Gastrocnemius medialis (tissue), 4 donors: ENCODE results near the gene SLAIN1. TPM values are rescaled to one million over a fixed set of nuclear protein-coding genes. Genes with fewer than 3 reads are reported as not detected.

Experiments
- ATAC-seq, 2 donors: fragments of 150-250 bp; one replicate each; pipeline ENCODE4 v1.9.1; 2016
- DNase-seq, 2 donors: peaks; one replicate each; pipeline ENCODE4 v3.0.0-alpha.2; 2019
- H3K27ac ChIP-seq, 4 donors: fragments of 200-600 bp; sonication (generic); 1 replicate in 1 of 4; 2 replicates in 3 of 4; pipeline ENCODE4 v1.5.1; 2016 to 2018; ENCODE audit warnings: mild to moderate bottlenecking in 2 of 4, moderate library complexity in 1 of 4
- H3K27me3 ChIP-seq, 3 donors: fragments of 200-600 bp; sonication (generic) in 2 of 3; 1 replicate in 1 of 3; 2 replicates in 2 of 3; pipeline versions ENCODE4 v1.5.1 to v1.6.0; 2016 to 2019; ENCODE audit warnings: mild to moderate bottlenecking in 1 of 3, moderate library complexity in 1 of 3
- H3K36me3 ChIP-seq, 2 donors: fragments of 200-600 bp; sonication (generic) in 1 of 2; one replicate each; pipeline ENCODE4 v1.5.1; 2017 to 2018
- H3K4me1 ChIP-seq, 2 donors: fragments of 200-600 bp; sonication (generic) in 1 of 2; one replicate each; pipeline ENCODE4 v1.5.1; 2016 to 2017; ENCODE audit warnings: mild to moderate bottlenecking in 2 of 2
- H3K4me3 ChIP-seq, 4 donors: fragments of 200-600 bp; sonication (generic) in 3 of 4; 1 replicate in 1 of 4; 2 replicates in 3 of 4; pipeline ENCODE4 v1.5.1; 2016 to 2019; ENCODE audit warnings: mild to moderate bottlenecking in 2 of 4
- H3K9me3 ChIP-seq, 3 donors: fragments of 200-600 bp; sonication (generic) in 2 of 3; 1 replicate in 1 of 3; 2 replicates in 2 of 3; pipeline ENCODE4 v1.5.1; 2016 to 2019
- POLR2A ChIP-seq, 2 donors: fragments of 450-650 bp; IDR thresholded peaks; one replicate each; pipeline ENCODE4 v1.6.1; 2017; ENCODE audit warnings: antibody characterized with exemption in 2 of 2, mild to moderate bottlenecking in 2 of 2, moderate library complexity in 2 of 2
- in situ Hi-C, 4 donors: fragments of 200-750 bp; cut with MboI; loops; one replicate each; pipeline versions ENCODE4 v1.15.0 to v1.8.0; 2017; ENCODE audit warnings: low sequenced_read_pairs in 4 of 4
- intact Hi-C: fragments of 100-400 bp; cut with DNase I; formaldehyde crosslinking; loops from one replicate; pipeline ENCODE4 v1.15.1; 2023; ENCODE audit warnings: low total_unique reads
- total RNA-seq, 4 donors: library from RNA; depleted of rRNA; stranded (reverse); fragments of >200 nt; gene quantifications; one replicate each; pipeline versions ENCODE4 v1.1.0 to v1.2.3, GENCODE V29; 2016
- TF ChIP-seq, protein P1 (sequence below), 5 experiments: fragments of 450-650 bp in 3 of 5; fragments of 200-600 bp in 2 of 5; sonication (generic) in 2 of 5; IDR thresholded peaks in 4 of 5; conservative IDR thresholded peaks in 1 of 5; 1 replicate in 4 of 5; 2 replicates in 1 of 5; pipeline ENCODE4 v1.5.1; 2016 to 2019; ENCODE audit warnings: antibody characterized with exemption in 5 of 5, mild to moderate bottlenecking in 3 of 5, moderate library complexity in 3 of 5

Gene SLAIN1
- total RNA-seq, 4 donors from 2014 or later, result 3.2 to 17.5 (median 9.9) TPM

DNA sequence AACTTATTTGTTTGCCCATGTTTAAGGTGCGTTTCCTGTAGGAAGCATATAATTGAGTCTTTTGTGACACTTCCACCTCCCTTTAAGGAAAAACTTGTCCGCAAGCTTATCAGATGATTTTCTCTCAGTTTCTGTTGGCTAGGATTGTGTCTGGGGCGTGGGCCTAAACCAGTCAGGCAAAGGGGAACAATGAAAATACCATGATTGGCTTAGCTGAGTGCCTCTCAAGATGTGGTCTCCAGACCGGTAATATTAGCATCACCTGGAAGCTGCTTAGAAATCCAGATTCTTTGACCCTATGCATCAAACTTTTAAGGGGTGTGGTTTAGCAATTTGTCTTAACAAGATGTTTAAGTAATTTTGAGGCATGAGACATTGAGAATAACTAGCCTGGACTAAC, 20.0 kb downstream of the SLAIN1 start:
- ATAC-seq, result no peak
- no peak overlapping the region for H3K27ac ChIP-seq
- in situ Hi-C loops (no loop called here), intact Hi-C loops (no loop called here)
- H3K9me3 ChIP-seq, result no peaks in the 10 kb centered on the region
- TF ChIP-seq POLR2A (IDR thresholded peaks at IDR 0.05), result no peak
- TF ChIP-seq, protein P1, sequence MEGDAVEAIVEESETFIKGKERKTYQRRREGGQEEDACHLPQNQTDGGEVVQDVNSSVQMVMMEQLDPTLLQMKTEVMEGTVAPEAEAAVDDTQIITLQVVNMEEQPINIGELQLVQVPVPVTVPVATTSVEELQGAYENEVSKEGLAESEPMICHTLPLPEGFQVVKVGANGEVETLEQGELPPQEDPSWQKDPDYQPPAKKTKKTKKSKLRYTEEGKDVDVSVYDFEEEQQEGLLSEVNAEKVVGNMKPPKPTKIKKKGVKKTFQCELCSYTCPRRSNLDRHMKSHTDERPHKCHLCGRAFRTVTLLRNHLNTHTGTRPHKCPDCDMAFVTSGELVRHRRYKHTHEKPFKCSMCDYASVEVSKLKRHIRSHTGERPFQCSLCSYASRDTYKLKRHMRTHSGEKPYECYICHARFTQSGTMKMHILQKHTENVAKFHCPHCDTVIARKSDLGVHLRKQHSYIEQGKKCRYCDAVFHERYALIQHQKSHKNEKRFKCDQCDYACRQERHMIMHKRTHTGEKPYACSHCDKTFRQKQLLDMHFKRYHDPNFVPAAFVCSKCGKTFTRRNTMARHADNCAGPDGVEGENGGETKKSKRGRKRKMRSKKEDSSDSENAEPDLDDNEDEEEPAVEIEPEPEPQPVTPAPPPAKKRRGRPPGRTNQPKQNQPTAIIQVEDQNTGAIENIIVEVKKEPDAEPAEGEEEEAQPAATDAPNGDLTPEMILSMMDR (IDR thresholded peaks at IDR 0.05 in 4 of 5, conservative IDR thresholded peaks at IDR 0.05 in 1 of 5), result no peak
- no peaks in the 10 kb centered on the region for H3K27me3 ChIP-seq
- no peaks in the 10 kb centered on the region for H3K4me1 ChIP-seq
- H3K36me3 ChIP-seq, result no peaks in the 10 kb centered on the region
- H3K4me3 ChIP-seq, result no peak overlapping the region
- no peak for DNase-seq

DNA sequence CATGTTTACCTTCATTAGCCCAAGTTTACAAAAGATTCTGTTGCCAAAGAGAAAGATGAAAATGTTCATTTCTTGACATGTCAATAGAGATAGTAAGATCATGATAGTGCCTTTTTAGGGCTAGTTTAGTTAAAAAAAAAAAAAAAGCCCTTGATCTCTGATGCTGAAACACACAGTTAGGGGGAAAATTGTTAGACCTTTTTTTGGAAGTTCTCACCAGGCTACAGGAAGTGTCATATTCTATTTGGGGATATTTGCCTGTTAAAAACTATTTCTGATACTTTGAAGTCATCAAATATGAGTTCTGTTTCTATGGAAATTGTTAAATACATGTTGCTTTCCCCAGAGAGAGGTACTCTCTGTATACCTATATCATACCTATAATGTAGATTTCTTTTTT, 21.6 kb downstream of the SLAIN1 start:
- ATAC-seq (no peak), DNase-seq (no peak)
- intact Hi-C loops, result no loop called here
- Histone ChIP-seq H3K27me3 (no peaks in the 10 kb centered on the region), H3K4me1 (no peaks in the 10 kb centered on the region), H3K36me3 (no peaks in the 10 kb centered on the region), H3K9me3 (no peaks in the 10 kb centered on the region), H3K4me3 (no peak overlapping the region), H3K27ac (no peak overlapping the region)
- no peak for TF ChIP-seq POLR2A (IDR thresholded peaks at IDR 0.05)
- TF ChIP-seq, protein P1 (IDR thresholded peaks at IDR 0.05 in 4 of 5, conservative IDR thresholded peaks at IDR 0.05 in 1 of 5), result no peak
- in situ Hi-C loops, result no loop called here

DNA sequence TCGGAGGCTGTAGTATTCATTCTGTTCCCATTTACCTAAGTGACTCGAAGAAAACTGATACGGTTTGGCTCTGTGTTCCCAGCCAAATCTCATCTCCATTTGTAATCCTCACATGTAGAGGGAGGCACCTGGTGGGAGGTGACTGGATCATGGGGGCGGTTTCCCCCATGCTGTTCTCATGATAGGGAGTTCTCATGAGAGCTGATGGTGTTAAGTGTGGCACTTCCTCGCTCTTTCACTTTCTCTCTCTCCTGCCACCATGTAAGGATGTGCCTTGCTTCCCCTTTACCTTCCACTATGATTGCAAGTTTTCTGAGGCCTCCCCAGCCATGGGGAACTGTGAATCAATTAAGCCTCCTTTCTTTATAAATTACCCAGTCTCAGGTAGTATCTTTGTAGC, 23.5 kb downstream of the SLAIN1 start:
- H3K27me3 ChIP-seq, result no peaks in the 10 kb centered on the region
- no peaks in the 10 kb centered on the region for H3K9me3 ChIP-seq
- in situ Hi-C loops, result no loop called here
- H3K36me3 ChIP-seq, result no peaks in the 10 kb centered on the region
- TF ChIP-seq, protein P1 (IDR thresholded peaks at IDR 0.05 in 4 of 5, conservative IDR thresholded peaks at IDR 0.05 in 1 of 5), result no peak
- no peak for TF ChIP-seq POLR2A (IDR thresholded peaks at IDR 0.05)
- DNase-seq (no peak), ATAC-seq (no peak)
- H3K27ac ChIP-seq, result no peak overlapping the region
- no peak overlapping the region for H3K4me3 ChIP-seq
- intact Hi-C loops, result no loop called here
- no peaks in the 10 kb centered on the region for H3K4me1 ChIP-seq

DNA sequence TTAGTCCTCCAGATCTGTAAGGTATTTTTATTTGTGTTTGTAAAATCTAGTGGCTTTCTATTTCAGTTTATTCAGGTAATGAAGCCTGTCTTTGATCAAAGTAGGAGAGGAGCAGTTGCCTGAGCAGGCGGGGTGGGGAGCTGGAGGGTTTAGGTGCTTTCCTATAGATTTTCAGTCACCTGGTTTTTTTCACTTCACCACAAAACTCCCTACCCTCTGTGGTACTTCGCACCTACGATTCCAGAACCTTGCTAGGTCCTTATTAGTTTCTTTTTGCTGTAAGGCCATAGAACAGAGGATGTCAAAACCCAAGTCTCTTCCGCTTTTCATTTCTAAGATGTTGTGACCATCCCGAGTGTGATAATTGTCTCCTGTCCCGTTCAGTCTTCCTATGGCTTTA, 26.6 kb downstream of the SLAIN1 start:
- DNase-seq (no peak), ATAC-seq (no peak)
- Histone ChIP-seq H3K27ac (no peak overlapping the region), H3K4me3 (no peak overlapping the region), H3K36me3 (no peaks in the 10 kb centered on the region), H3K9me3 (no peaks in the 10 kb centered on the region), H3K27me3 (no peaks in the 10 kb centered on the region), H3K4me1 (peaks cover 9 to 10% of the 10 kb centered on the region in 2 donors)
- intact Hi-C loops, result no loop called here
- in situ Hi-C loops, result no loop called here
- TF ChIP-seq POLR2A (IDR thresholded peaks at IDR 0.05), result no peak
- TF ChIP-seq, protein P1 (IDR thresholded peaks at IDR 0.05 in 4 of 5, conservative IDR thresholded peaks at IDR 0.05 in 1 of 5), result no peak

DNA sequence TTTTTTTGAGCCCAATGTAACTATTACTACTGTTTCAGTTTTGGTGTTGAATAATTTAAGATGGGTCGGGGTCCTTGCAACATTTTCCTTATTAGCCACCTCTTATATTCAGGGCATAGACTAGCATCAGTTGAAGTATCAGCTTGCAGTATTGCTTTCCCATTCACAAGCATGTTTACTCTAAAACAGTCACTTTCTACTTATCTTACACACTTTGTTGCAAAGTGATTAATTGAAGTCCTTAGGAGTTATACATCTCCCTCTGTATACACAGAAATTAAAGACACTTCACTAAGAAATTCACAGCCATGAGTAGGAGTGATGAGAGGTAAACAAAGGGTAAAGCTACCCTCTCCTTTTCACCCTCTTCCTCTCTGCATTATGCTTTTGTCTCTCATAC, 27.6 kb downstream of the SLAIN1 start:
- ATAC-seq, result no peak
- no peak for TF ChIP-seq POLR2A (IDR thresholded peaks at IDR 0.05)
- TF ChIP-seq, protein P1 (IDR thresholded peaks at IDR 0.05 in 4 of 5, conservative IDR thresholded peaks at IDR 0.05 in 1 of 5), result no peak
- H3K36me3 ChIP-seq, result no peaks in the 10 kb centered on the region
- H3K4me1 ChIP-seq, result peaks cover 11 to 12% of the 10 kb centered on the region in 2 donors
- DNase-seq, result no peak
- H3K27ac ChIP-seq, result no peak overlapping the region
- no peaks in the 10 kb centered on the region for H3K27me3 ChIP-seq
- no peak overlapping the region for H3K4me3 ChIP-seq
- intact Hi-C loops (no loop called here), in situ Hi-C loops (no loop called here)
- H3K9me3 ChIP-seq, result no peaks in the 10 kb centered on the region
